A673 (cell line): ENCODE measurements around the gene JUP. TPM values are rescaled to one million over a fixed set of nuclear protein-coding genes. Genes with fewer than 3 reads are reported as not detected.

Experiments used
- BruUV-seq: library from RNA; stranded (reverse); fragments of 400-500 nt; replicated peaks from 2 replicates; lab custom pipeline; 2021; lab: Mats Ljungman, UMichigan
- CTCF ChIA-PET: fragments of 300-600 bp; sonication (Branson Sonifier 250); formaldehyde crosslinking; loops from one replicate; lab custom pipeline; 2022; ENCODE audit warnings: antibody characterized with exemption; lab: Charles Lee
- POLR2A ChIA-PET: fragments of 300-600 bp; sonication (Branson Sonifier 250); formaldehyde crosslinking; loops from one replicate; lab custom pipeline; 2022; ENCODE audit warnings: antibody characterized with exemption; ENCODE audit not compliant: low non-redundant PET; lab: Charles Lee
- DNase-seq: peaks from one replicate; pipeline ENCODE4 v3.0.0-alpha.2; 2015; ENCODE audit warnings: low spot score
- H3K27ac ChIP-seq: fragments of 200-600 bp; sonication (generic); 2 replicates; pipeline ENCODE4 v1.5.1; 2016; ENCODE audit warnings: mixed run types, low read depth, mild to moderate bottlenecking, mixed read lengths, antibody characterized with exemption, low read length; ENCODE audit not compliant: poor library complexity, severe bottlenecking
- H3K27me3 ChIP-seq: fragments of 200-600 bp; sonication (generic); replicated peaks from 2 replicates; pipeline ENCODE4 v1.6.1; 2017; ENCODE audit warnings: mixed run types, low read depth, mild to moderate bottlenecking, mixed read lengths, antibody characterized with exemption, low read length; ENCODE audit not compliant: insufficient read depth, poor library complexity
- H3K36me3 ChIP-seq: fragments of 200-600 bp; sonication (generic); 2 replicates; pipeline ENCODE4 v1.6.1; 2016; ENCODE audit warnings: mixed run types, mild to moderate bottlenecking, mixed read lengths, antibody characterized with exemption, low read length; ENCODE audit not compliant: insufficient read depth, poor library complexity, severe bottlenecking
- H3K4me1 ChIP-seq: fragments of 200-600 bp; sonication (generic); 2 replicates; pipeline ENCODE4 v1.6.1; 2017; ENCODE audit warnings: mixed run types, mild to moderate bottlenecking, mixed read lengths, antibody characterized with exemption, low read length; ENCODE audit not compliant: insufficient read depth, poor library complexity, severe bottlenecking
- H3K4me3 ChIP-seq: fragments of 200-600 bp; sonication (generic); 2 replicates; pipeline ENCODE4 v1.5.1; 2016; ENCODE audit warnings: low read depth, mixed run types, mild to moderate bottlenecking, mixed read lengths, low read length; ENCODE audit not compliant: poor library complexity, severe bottlenecking
- H3K9me3 ChIP-seq: fragments of 200-600 bp; sonication (generic); 2 replicates; pipeline ENCODE4 v1.6.1; 2016; ENCODE audit warnings: mixed run types, low read depth, mild to moderate bottlenecking, mixed read lengths, antibody characterized with exemption, low read length; ENCODE audit not compliant: poor library complexity, severe bottlenecking
- CTCF ChIP-seq: fragments of 300-800, 200-600 bp; sonication (generic); conservative IDR thresholded peaks from 2 replicates; pipeline ENCODE4 v1.5.1; 2017; ENCODE audit warnings: low read depth, mild to moderate bottlenecking, antibody characterized with exemption, low read length, moderate library complexity, mixed read lengths
- EZH2 ChIP-seq: fragments of 200-600 bp; sonication (generic); IDR thresholded peaks from 2 replicates; pipeline ENCODE4 v1.6.1; 2017; ENCODE audit warnings: borderline replicate concordance, low read depth, mild to moderate bottlenecking, mixed read lengths, antibody characterized with exemption, low read length; ENCODE audit not compliant: poor library complexity, severe bottlenecking
- intact Hi-C: fragments of 100-400 bp; cut with micrococcal nuclease; formaldehyde crosslinking; loops from one replicate; pipeline ENCODE4 v1.10.0; 2022; ENCODE audit not compliant: unreplicated experiment
- total RNA-seq: library from RNA; stranded (reverse); gene quantifications from 2 replicates; pipeline ENCODE4 v1.2.3, GENCODE V29; 2021

Gene JUP
- total RNA-seq, 1 experiment from 2014 or later, result 15.7 TPM

- POLR2A ChIA-PET, result no interaction called here
Observed at GRCh38 chr17:41823141-41823524, 36.6 kb upstream of the JUP start.

GRCh38 chr17:41822216-41823140 is 36.0 kb upstream of the JUP start:
- no TSS peak for BruUV-seq
- ChIA-PET POLR2A (no interaction called here), CTCF (no interaction called here)
- H3K9me3 ChIP-seq, result no peaks in the 10 kb centered on the region
- no peak for DNase-seq
- peaks cover 3% of the 10 kb centered on the region for H3K36me3 ChIP-seq
- H3K4me1 ChIP-seq, result no peaks in the 10 kb centered on the region
- no peak for TF ChIP-seq CTCF
- H3K4me3 ChIP-seq, result no peak overlapping the region
- intact Hi-C loops, result no loop called here
- H3K27me3 ChIP-seq, result no peaks in the 10 kb centered on the region
- no peak overlapping the region for H3K27ac ChIP-seq

More at GRCh38 chr17:41823141-41823524, 36.6 kb upstream of the JUP start:
- no TSS peak for BruUV-seq
- DNase-seq, result no peak
- peaks cover 4% of the 10 kb centered on the region for H3K36me3 ChIP-seq
- H3K4me3 ChIP-seq, result no peak overlapping the region
- CTCF ChIA-PET, result no interaction called here
- H3K27me3 ChIP-seq, result no peaks in the 10 kb centered on the region
- no peaks in the 10 kb centered on the region for H3K4me1 ChIP-seq
- no peaks in the 10 kb centered on the region for H3K9me3 ChIP-seq
- intact Hi-C loops, result no loop called here
- H3K27ac ChIP-seq, result no peak overlapping the region
- TF ChIP-seq CTCF (no peak), EZH2 (no peak)

GRCh38 chr17:41821776-41822175 is 35.3 kb upstream of the JUP start:
- no TSS peak for BruUV-seq

More at GRCh38 chr17:41821776-41822175, 35.3 kb upstream of the JUP start:
- no peak for DNase-seq
- ChIA-PET POLR2A (no interaction called here), CTCF (no interaction called here)
- intact Hi-C loops, result no loop called here
- Histone ChIP-seq H3K27me3 (no peaks in the 10 kb centered on the region), H3K4me1 (no peaks in the 10 kb centered on the region), H3K9me3 (no peaks in the 10 kb centered on the region), H3K4me3 (no peak overlapping the region), H3K36me3 (no peaks in the 10 kb centered on the region), H3K27ac (no peak overlapping the region)
- TF ChIP-seq CTCF, result no peak
- no peak for TF ChIP-seq EZH2
